CD4-positive, CD25-positive, alpha-beta regulatory T cell (primary cell): ENCODE data around the gene VENTX. TPM values are rescaled to one million over a fixed set of nuclear protein-coding genes. Genes with fewer than 3 reads are reported as not detected.

Experiments used
- ATAC-seq, 2 donors: fragments of 150-1000 bp; cut with Tn5 transposase; one replicate each; pipeline ENCODE4 v1.10.0; 2021; ENCODE audit warnings: low read depth in 2 of 2, moderate number of reproducible peaks in 2 of 2, moderate library complexity in 1 of 2
- DNase-seq, 3 donors: peaks; one replicate each; pipeline versions ENCODE4 v3.0.0 to v3.0.0-alpha.2; 2012 to 2022; ENCODE audit warnings: mixed read lengths in 1 of 3
- H3K27ac ChIP-seq: one replicate; pipeline ENCODE4 v1.7.0; 2013; ENCODE audit warnings: mild to moderate bottlenecking, low read length; ENCODE audit not compliant: insufficient read depth, poor library complexity, severe bottlenecking
- H3K27me3 ChIP-seq: one replicate; pipeline ENCODE4 v1.7.0; 2013; ENCODE audit warnings: low read length; ENCODE audit not compliant: control insufficient read depth, insufficient read depth
- H3K36me3 ChIP-seq: one replicate; pipeline ENCODE4 v1.7.0; 2013; ENCODE audit warnings: mild to moderate bottlenecking, low read length, moderate library complexity; ENCODE audit not compliant: control insufficient read depth, insufficient read depth
- H3K4me1 ChIP-seq: 2 replicates; pipeline ENCODE4 v1.7.0; 2013; ENCODE audit warnings: mild to moderate bottlenecking, low read length; ENCODE audit not compliant: insufficient read depth, control insufficient read depth, poor library complexity, severe bottlenecking
- H3K4me3 ChIP-seq: one replicate; pipeline ENCODE4 v1.7.0; 2013; ENCODE audit warnings: low read depth, mild to moderate bottlenecking, low read length, moderate library complexity
- H3K9me3 ChIP-seq, 2 experiments: 1 replicate in 1 of 2; 2 replicates in 1 of 2; pipeline ENCODE4 v1.7.0; 2013; ENCODE audit warnings: low read length in 2 of 2, mild to moderate bottlenecking in 1 of 2, moderate library complexity in 1 of 2; ENCODE audit not compliant: control insufficient read depth in 2 of 2
- H3K27ac Mint-ChIP-seq, 3 donors: one replicate each; pipeline ENCODE4 v1.8.0; 2020 to 2022; ENCODE audit warnings: mild to moderate bottlenecking in 3 of 3, mixed read lengths in 3 of 3, moderate library complexity in 2 of 3
- H3K27me3 Mint-ChIP-seq: one replicate; pipeline ENCODE4 v1.8.0; 2022; ENCODE audit warnings: mild to moderate bottlenecking, mixed read lengths
- H3K36me3 Mint-ChIP-seq: one replicate; pipeline ENCODE4 v1.8.0; 2020; ENCODE audit warnings: mixed read lengths
- H3K4me1 Mint-ChIP-seq, 4 donors: one replicate each; pipeline ENCODE4 v1.8.0; 2020 to 2022; ENCODE audit warnings: mixed read lengths in 4 of 4, mild to moderate bottlenecking in 1 of 4
- H3K4me3 Mint-ChIP-seq, 4 donors: one replicate each; pipeline ENCODE4 v1.8.0; 2020 to 2022; ENCODE audit warnings: mild to moderate bottlenecking in 4 of 4, mixed read lengths in 4 of 4, moderate library complexity in 3 of 4
- H3K9me3 Mint-ChIP-seq, 7 donors: one replicate each; pipeline ENCODE4 v1.8.0; 2020 to 2022; ENCODE audit warnings: mixed read lengths in 7 of 7, mild to moderate bottlenecking in 3 of 7, moderate library complexity in 2 of 7
- polyA plus RNA-seq, 4 donors: library from polyadenylated mRNA; unstranded; fragments of 300-500 nt; fragmentation: Illumina TruSeq; gene quantifications; one replicate each; pipeline ENCODE4 v1.2.3, GENCODE V29; 2021
- total RNA-seq: library from RNA; stranded (reverse); gene quantifications from one replicate; pipeline ENCODE4 v1.2.3, GENCODE V29; 2022

Gene VENTX
- total and polyA plus RNA-seq, 5 donors from 2014 or later = not detected

GRCh38 chr10:133210398-133211140 is 27.1 kb upstream of the VENTX start:
- Mint-ChIP-seq H3K4me3 (no peak overlapping the region), H3K27me3 (no peaks in the 10 kb centered on the region), H3K36me3 (no peaks in the 10 kb centered on the region), H3K9me3 (no peaks in the 10 kb centered on the region), H3K27ac (no peak overlapping the region), H3K4me1 (no peaks in the 10 kb centered on the region)
- Histone ChIP-seq H3K4me3 (no peak overlapping the region), H3K36me3 (no peaks in the 10 kb centered on the region), H3K9me3 (no peaks in the 10 kb centered on the region), H3K27me3 (no peaks in the 10 kb centered on the region), H3K4me1 (no peaks in the 10 kb centered on the region), H3K27ac (no peak overlapping the region)
- DNase-seq (no peak), ATAC-seq (no peak)

GRCh38 chr10:133211141-133211830 is 26.4 kb upstream of the VENTX start:
- no peak for DNase-seq
- Mint-ChIP-seq H3K9me3 (no peaks in the 10 kb centered on the region), H3K36me3 (no peaks in the 10 kb centered on the region), H3K4me1 (no peaks in the 10 kb centered on the region), H3K27ac (no peak overlapping the region), H3K4me3 (no peak overlapping the region), H3K27me3 (no peaks in the 10 kb centered on the region)
- Histone ChIP-seq H3K9me3 (no peaks in the 10 kb centered on the region), H3K4me1 (no peaks in the 10 kb centered on the region), H3K4me3 (no peak overlapping the region), H3K27ac (no peak overlapping the region), H3K36me3 (no peaks in the 10 kb centered on the region), H3K27me3 (no peaks in the 10 kb centered on the region)
- no peak for ATAC-seq

GRCh38 chr10:133211959-133212852 is 25.4 kb upstream of the VENTX start:
- DNase-seq = no peak
- H3K9me3 ChIP-seq = no peaks in the 10 kb centered on the region
- H3K4me1 ChIP-seq = no peaks in the 10 kb centered on the region
- H3K27me3 ChIP-seq = no peaks in the 10 kb centered on the region
- Mint-ChIP-seq H3K27me3 (peaks cover 7% of the 10 kb centered on the region), H3K9me3 (no peaks in the 10 kb centered on the region), H3K27ac (no peak overlapping the region), H3K4me3 (no peak overlapping the region), H3K4me1 (no peaks in the 10 kb centered on the region), H3K36me3 (no peaks in the 10 kb centered on the region)
- no peak for ATAC-seq
- no peak overlapping the region for H3K4me3 ChIP-seq
- H3K27ac ChIP-seq = no peak overlapping the region
- H3K36me3 ChIP-seq = no peaks in the 10 kb centered on the region

GRCh38 chr10:133212853-133213494 is 24.7 kb upstream of the VENTX start:
- Histone ChIP-seq H3K36me3 (no peaks in the 10 kb centered on the region), H3K4me1 (no peaks in the 10 kb centered on the region), H3K27ac (no peak overlapping the region), H3K9me3 (no peaks in the 10 kb centered on the region), H3K27me3 (no peaks in the 10 kb centered on the region), H3K4me3 (no peak overlapping the region)
- Mint-ChIP-seq H3K27ac (no peak overlapping the region), H3K4me3 (no peak overlapping the region), H3K27me3 (peaks cover 11% of the 10 kb centered on the region), H3K36me3 (no peaks in the 10 kb centered on the region), H3K4me1 (no peaks in the 10 kb centered on the region), H3K9me3 (no peaks in the 10 kb centered on the region)
- no peak for ATAC-seq
- DNase-seq = no peak

- no peaks in the 10 kb centered on the region for H3K9me3 Mint-ChIP-seq
- no peak for ATAC-seq
- no peak overlapping the region for H3K4me3 Mint-ChIP-seq
- Histone ChIP-seq H3K9me3 (no peaks in the 10 kb centered on the region), H3K36me3 (no peaks in the 10 kb centered on the region), H3K4me3 (no peak overlapping the region), H3K4me1 (no peaks in the 10 kb centered on the region), H3K27ac (no peak overlapping the region), H3K27me3 (no peaks in the 10 kb centered on the region)
- no peak for DNase-seq
- no peaks in the 10 kb centered on the region for H3K36me3 Mint-ChIP-seq
- H3K4me1 Mint-ChIP-seq = no peaks in the 10 kb centered on the region
- peaks cover 11% of the 10 kb centered on the region for H3K27me3 Mint-ChIP-seq
- H3K27ac Mint-ChIP-seq = no peak overlapping the region
These were observed 23.8 kb upstream of the VENTX start for GRCh38 chr10:133213641-133214467.

GRCh38 chr10:133214468-133215410 is 22.9 kb upstream of the VENTX start:
- Histone ChIP-seq H3K4me3 (no peak overlapping the region), H3K36me3 (no peaks in the 10 kb centered on the region), H3K27me3 (no peaks in the 10 kb centered on the region), H3K9me3 (no peaks in the 10 kb centered on the region), H3K27ac (no peak overlapping the region), H3K4me1 (no peaks in the 10 kb centered on the region)
- H3K27me3 Mint-ChIP-seq = peaks cover 11% of the 10 kb centered on the region
- H3K4me3 Mint-ChIP-seq = no peak overlapping the region
- DNase-seq (no peak), ATAC-seq (no peak)
- H3K36me3 Mint-ChIP-seq = no peaks in the 10 kb centered on the region
- H3K4me1 Mint-ChIP-seq = no peaks in the 10 kb centered on the region
- H3K27ac Mint-ChIP-seq = no peak overlapping the region
- no peaks in the 10 kb centered on the region for H3K9me3 Mint-ChIP-seq
